ENCODE measurements around the gene DCTN3. TPM values are rescaled to one million over a fixed set of nuclear protein-coding genes. Genes with fewer than 3 reads are reported as not detected.

Gene DCTN3
- total RNA-seq, 1 experiment from 2014 or later, result 57.5 TPM

DNA sequence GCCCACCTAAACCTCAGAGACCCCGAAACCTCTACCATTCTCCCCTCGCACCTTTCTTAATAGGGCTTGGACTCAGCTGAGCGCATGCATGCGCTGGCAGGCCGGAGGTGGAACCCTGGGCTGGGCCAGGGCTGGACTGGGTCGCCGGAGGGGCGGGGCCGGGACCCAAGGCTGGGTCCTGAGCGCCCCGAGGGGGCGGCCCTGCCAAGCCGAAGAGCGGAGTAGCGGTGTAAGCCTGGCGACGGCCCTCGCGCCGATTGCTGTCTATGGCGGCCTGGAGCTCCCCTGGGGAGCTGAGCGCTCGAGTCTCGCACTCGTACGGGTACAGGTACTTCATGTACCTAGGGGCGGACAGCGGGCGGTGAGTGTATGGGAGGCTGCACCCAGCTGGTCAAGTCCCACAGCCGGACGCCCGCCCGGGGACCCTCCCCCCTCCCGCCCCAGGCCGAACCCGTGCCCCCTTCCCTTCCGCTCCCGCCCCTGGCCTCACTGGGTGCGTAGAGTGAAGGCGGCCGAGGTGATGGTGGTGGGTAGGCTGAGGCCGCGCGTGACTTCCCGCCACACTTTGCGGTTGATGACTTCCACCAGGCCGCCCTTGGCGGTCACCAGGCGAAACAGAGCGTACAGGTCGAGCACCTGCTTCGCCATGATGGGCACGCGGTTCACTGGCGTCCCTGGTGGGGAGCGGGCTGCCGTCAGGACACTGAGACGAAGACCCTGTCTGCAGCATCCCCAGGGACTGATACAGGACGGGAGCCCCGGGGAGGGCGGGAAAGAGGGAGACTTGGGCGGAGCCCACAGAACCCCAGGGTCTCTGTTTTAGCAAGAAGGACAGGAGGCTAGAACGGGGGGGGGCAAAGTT is 3.3 kb upstream of the DCTN3 start:
- Histone ChIP-seq H4K20me1 (ENCODE audit: insufficient read depth) (no peaks in the 10 kb centered on the region), H3K4me1 (replicated peaks; ENCODE audit: insufficient read depth) (no peaks in the 10 kb centered on the region), H3K27me3 (ENCODE audit: insufficient read depth, low read depth) (peaks cover 39% of the 10 kb centered on the region), H3K4me2 (no peak overlapping the region), H3K9me3 (ENCODE audit: insufficient read depth, low read depth) (no peaks in the 10 kb centered on the region), H3K4me3 (no peak overlapping the region), H3K9me2 (ENCODE audit: insufficient read depth) (no peaks in the 10 kb centered on the region), H3K79me2 (ENCODE audit: low read depth) (no peaks in the 10 kb centered on the region), H2AFZ (no peak overlapping the region), H3K27ac (no peak overlapping the region), H3F3A (ENCODE audit: insufficient read depth, low read depth) (no peaks in the 10 kb centered on the region), H3K36me3 (ENCODE audit: low read depth) (no peaks in the 10 kb centered on the region)
- DNase-seq, result no peak
- ChIA-PET POLR2A (ENCODE audit: unreplicated experiment) (no interaction called here), CTCF (no interaction called here)
- TF ChIP-seq, protein P1, sequence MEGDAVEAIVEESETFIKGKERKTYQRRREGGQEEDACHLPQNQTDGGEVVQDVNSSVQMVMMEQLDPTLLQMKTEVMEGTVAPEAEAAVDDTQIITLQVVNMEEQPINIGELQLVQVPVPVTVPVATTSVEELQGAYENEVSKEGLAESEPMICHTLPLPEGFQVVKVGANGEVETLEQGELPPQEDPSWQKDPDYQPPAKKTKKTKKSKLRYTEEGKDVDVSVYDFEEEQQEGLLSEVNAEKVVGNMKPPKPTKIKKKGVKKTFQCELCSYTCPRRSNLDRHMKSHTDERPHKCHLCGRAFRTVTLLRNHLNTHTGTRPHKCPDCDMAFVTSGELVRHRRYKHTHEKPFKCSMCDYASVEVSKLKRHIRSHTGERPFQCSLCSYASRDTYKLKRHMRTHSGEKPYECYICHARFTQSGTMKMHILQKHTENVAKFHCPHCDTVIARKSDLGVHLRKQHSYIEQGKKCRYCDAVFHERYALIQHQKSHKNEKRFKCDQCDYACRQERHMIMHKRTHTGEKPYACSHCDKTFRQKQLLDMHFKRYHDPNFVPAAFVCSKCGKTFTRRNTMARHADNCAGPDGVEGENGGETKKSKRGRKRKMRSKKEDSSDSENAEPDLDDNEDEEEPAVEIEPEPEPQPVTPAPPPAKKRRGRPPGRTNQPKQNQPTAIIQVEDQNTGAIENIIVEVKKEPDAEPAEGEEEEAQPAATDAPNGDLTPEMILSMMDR (conservative IDR thresholded peaks at IDR 0.05), result no peak
- no peak for TF ChIP-seq EZH2 (IDR thresholded peaks at IDR 0.05; ENCODE audit: low read depth)
- intact Hi-C loops (cut with micrococcal nuclease; ENCODE audit: unreplicated experiment), result no loop called here
- BruUV-seq (replicated peaks), result no TSS peak

DNA sequence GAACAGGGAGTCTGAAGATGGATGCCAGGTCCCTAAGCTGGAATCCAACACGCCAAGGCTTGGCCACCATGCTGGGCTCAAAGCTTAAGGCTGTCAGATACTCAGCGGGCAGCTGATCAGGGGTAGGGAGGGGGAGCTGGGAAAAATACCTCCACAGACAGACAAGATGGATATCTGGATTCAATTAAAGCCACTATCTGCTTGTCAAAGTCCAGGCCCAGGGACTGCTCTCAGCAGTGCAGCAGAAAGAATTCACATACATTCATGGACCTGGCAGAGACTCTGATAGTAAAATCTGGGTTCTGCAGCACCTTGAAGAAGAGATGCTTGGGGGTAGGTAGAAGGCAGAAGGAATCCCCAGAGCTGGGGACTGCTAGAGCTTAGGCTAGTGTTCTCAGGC is 5.2 kb downstream of the DCTN3 start:
- no peak for DNase-seq
- no TSS peak for BruUV-seq (replicated peaks)

DNA sequence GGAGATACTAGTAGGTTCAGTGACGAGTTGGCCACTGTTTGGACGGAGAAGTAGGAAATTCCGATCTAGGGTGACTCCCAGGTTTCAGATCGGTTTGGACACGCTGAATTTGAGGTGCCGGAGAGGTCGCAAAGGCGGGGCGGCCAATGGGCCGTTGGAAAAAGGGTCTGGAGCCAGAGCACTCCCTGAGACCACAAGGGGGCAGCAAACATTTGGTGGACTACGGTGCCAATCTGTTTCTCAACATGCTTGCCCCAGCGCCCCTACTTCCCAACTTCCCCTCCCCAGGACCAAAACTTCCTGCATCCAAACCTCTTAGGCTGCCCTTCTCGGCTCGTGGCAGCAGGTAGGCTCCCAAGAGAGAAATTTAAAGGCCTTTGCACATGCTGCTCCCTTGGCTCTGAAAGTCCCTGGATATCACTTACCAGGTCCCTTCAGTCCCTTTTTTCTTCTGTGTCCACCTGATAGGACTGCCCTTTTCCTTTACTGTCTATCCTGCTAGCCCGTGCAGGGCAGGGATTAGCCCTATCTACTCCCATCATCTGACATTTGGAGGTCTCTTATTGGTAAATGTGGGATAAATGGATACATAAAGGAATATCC is 7.4 kb downstream of the DCTN3 start:
- BruUV-seq (replicated peaks), result TSS peak; percentile 81

More for the DNA sequence above, 5.2 kb downstream of the DCTN3 start:
- no peaks in the 10 kb centered on the region for H3K27me3 ChIP-seq (ENCODE audit: insufficient read depth, low read depth)
- no peak overlapping the region for H3K4me3 ChIP-seq
- H2AFZ ChIP-seq, result no peak overlapping the region
- H3K79me2 ChIP-seq (ENCODE audit: low read depth), result 0 out of 2 replicates have a peak, but pooled peaks cover 8% of the 10 kb centered on the region
- ChIA-PET POLR2A (ENCODE audit: unreplicated experiment) (no interaction called here), CTCF (interaction anchor here (0.7 kb wide), 1 partner anchor 15 kb away, joined by 3 read pairs; no protein-coding TSS in a partner anchor)
- H4K20me1 ChIP-seq (ENCODE audit: insufficient read depth), result no peaks in the 10 kb centered on the region
- H3F3A ChIP-seq (ENCODE audit: insufficient read depth, low read depth), result no peaks in the 10 kb centered on the region
- no peak overlapping the region for H3K4me2 ChIP-seq
- 0 out of 2 replicates have a peak, but pooled peaks cover 4% of the 10 kb centered on the region for H3K4me1 ChIP-seq (replicated peaks; ENCODE audit: insufficient read depth)
- H3K9me2 ChIP-seq (ENCODE audit: insufficient read depth), result no peaks in the 10 kb centered on the region
- H3K9me3 ChIP-seq (ENCODE audit: insufficient read depth, low read depth), result no peaks in the 10 kb centered on the region
- TF ChIP-seq, protein P1 (conservative IDR thresholded peaks at IDR 0.05), result no peak
- no peak for TF ChIP-seq EZH2 (IDR thresholded peaks at IDR 0.05; ENCODE audit: low read depth)
- no peak overlapping the region for H3K27ac ChIP-seq
- H3K36me3 ChIP-seq (ENCODE audit: low read depth), result no peaks in the 10 kb centered on the region
- intact Hi-C loops (cut with micrococcal nuclease; ENCODE audit: unreplicated experiment), result no loop called here

More for the DNA sequence above, 7.4 kb downstream of the DCTN3 start:
- TF ChIP-seq, protein P1 (conservative IDR thresholded peaks at IDR 0.05), result peak; percentile 70
- no peak for TF ChIP-seq EZH2 (IDR thresholded peaks at IDR 0.05; ENCODE audit: low read depth)
- H3K27ac ChIP-seq, result no peak overlapping the region
- H3K9me3 ChIP-seq (ENCODE audit: insufficient read depth, low read depth), result no peaks in the 10 kb centered on the region
- no peaks in the 10 kb centered on the region for H3K36me3 ChIP-seq (ENCODE audit: low read depth)
- H3K4me1 ChIP-seq (replicated peaks; ENCODE audit: insufficient read depth), result 0 out of 2 replicates have a peak, but pooled peaks cover 4% of the 10 kb centered on the region
- CTCF ChIA-PET, result no interaction called here
- 0 out of 2 replicates have a peak, but pooled peaks cover 8% of the 10 kb centered on the region for H3K79me2 ChIP-seq (ENCODE audit: low read depth)
- intact Hi-C loops (cut with micrococcal nuclease; ENCODE audit: unreplicated experiment), result loop anchor here (2.0 kb wide), 2 partner anchors 22 to 90 kb away; no protein-coding TSS in a partner anchor
- POLR2A ChIA-PET (ENCODE audit: unreplicated experiment), result no interaction called here
- peak overlapping the region; percentile 88 for H3K4me2 ChIP-seq
- peak overlapping the region; percentile 97; the same call in 1 of the 2 replicates for H2AFZ ChIP-seq
- no peaks in the 10 kb centered on the region for H3K27me3 ChIP-seq (ENCODE audit: insufficient read depth, low read depth)
- no peaks in the 10 kb centered on the region for H3K9me2 ChIP-seq (ENCODE audit: insufficient read depth)
- no peaks in the 10 kb centered on the region for H4K20me1 ChIP-seq (ENCODE audit: insufficient read depth)
- peak overlapping the region; percentile 86 for H3K4me3 ChIP-seq
- no peaks in the 10 kb centered on the region for H3F3A ChIP-seq (ENCODE audit: insufficient read depth, low read depth)
- peak; percentile 52 to 62 for DNase-seq
